Inflammatory macrophage treated with lipopolysaccharide for 4 hours (primary cell): ENCODE data around the gene RAB40B.

Source experiments
- DNase-seq: peaks from one replicate; pipeline ENCODE4 v3.0.0-alpha.2; 2020

Gene RAB40B

GRCh38 chr17:82716203-82717010 lies 17.9 kb upstream of the RAB40B start, which contains the start of gene FN3KRP:
FN3KRP (plus strand) TSS chr17:82716706; CDS start chr17:82716756, 50 bp downstream.
- DNase-seq, result peak; percentile 95

- DNase-seq, result no peak
These were observed 14.7 kb upstream of the RAB40B start for GRCh38 chr17:82713071-82713723.

- no peak for DNase-seq
These were observed 12.2 kb upstream of the RAB40B start for GRCh38 chr17:82710499-82711232.

GRCh38 chr17:82709676-82710498 lies 11.4 kb upstream of the RAB40B start:
- no peak for DNase-seq

GRCh38 chr17:82709024-82709675 lies 10.7 kb upstream of the RAB40B start:
- DNase-seq, result no peak

GRCh38 chr17:82705756-82706155 lies 7.3 kb upstream of the RAB40B start:
- DNase-seq, result no peak

GRCh38 chr17:82704886-82705285 lies 6.4 kb upstream of the RAB40B start:
- no peak for DNase-seq

- no peak for DNase-seq
These were observed 5.7 kb upstream of the RAB40B start for GRCh38 chr17:82703935-82704865.

- no peak for DNase-seq
These were observed 4.7 kb upstream of the RAB40B start for GRCh38 chr17:82703036-82703745.

GRCh38 chr17:82702231-82702927 lies 3.9 kb upstream of the RAB40B start:
- DNase-seq, result no peak

GRCh38 chr17:82699551-82699950 lies 1.1 kb upstream of the RAB40B start:
- no peak for DNase-seq

- no peak for DNase-seq
These were observed 510 bp upstream of the RAB40B start for GRCh38 chr17:82698974-82699442.

GRCh38 chr17:82697808-82698064 lies 762 bp downstream of the RAB40B start:
- DNase-seq, result no peak

- DNase-seq, result no peak
These were observed 1.3 kb downstream of the RAB40B start for GRCh38 chr17:82696916-82697807.

- no peak for DNase-seq
These were observed 2.2 kb downstream of the RAB40B start for GRCh38 chr17:82696259-82696658.

- DNase-seq, result no peak
These were observed 3.9 kb downstream of the RAB40B start for GRCh38 chr17:82694647-82695046.

GRCh38 chr17:82693168-82693867 lies 5.2 kb downstream of the RAB40B start:
- DNase-seq, result no peak

- DNase-seq, result no peak
These were observed 6.2 kb downstream of the RAB40B start for GRCh38 chr17:82692268-82692667.
